Measurements from ENCODE around the gene FAM20C. TPM values are rescaled to one million over a fixed set of nuclear protein-coding genes. Genes with fewer than 3 reads are reported as not detected.

FAM20C gene
- total RNA-seq, 1 donor, result 16.8 TPM

- no peak for TF ChIP-seq CTCF (IDR thresholded peaks at IDR 0.05; ENCODE audit: insufficient read depth, low read depth, low read length)
- DNase-seq (ENCODE audit: low read depth), result no peak
- no peak overlapping the region for H3K4me3 ChIP-seq (ENCODE audit: low read depth, low read length)
Measured at GRCh38 chr7:211033-211714, 18.8 kb downstream of the FAM20C start.

- TF ChIP-seq CTCF (IDR thresholded peaks at IDR 0.05; ENCODE audit: insufficient read depth, low read depth, low read length), result no peak
- no peak overlapping the region for H3K4me3 ChIP-seq (ENCODE audit: low read depth, low read length)
- DNase-seq (ENCODE audit: low read depth), result no peak
Measured at GRCh38 chr7:211715-212058, 19.3 kb downstream of the FAM20C start.

- no peak for DNase-seq (ENCODE audit: low read depth)
Measured at GRCh38 chr7:212754-213153, 20.4 kb downstream of the FAM20C start.

GRCh38 chr7:213324-213993, 21.1 kb downstream of the FAM20C start:
- no peak overlapping the region for H3K4me3 ChIP-seq (ENCODE audit: low read depth, low read length)
- no peak for DNase-seq (ENCODE audit: low read depth)
- TF ChIP-seq CTCF (IDR thresholded peaks at IDR 0.05; ENCODE audit: insufficient read depth, low read depth, low read length), result no peak

More at GRCh38 chr7:212754-213153, 20.4 kb downstream of the FAM20C start:
- no peak for TF ChIP-seq CTCF (IDR thresholded peaks at IDR 0.05; ENCODE audit: insufficient read depth, low read depth, low read length)
- H3K4me3 ChIP-seq (ENCODE audit: low read depth, low read length), result no peak overlapping the region

GRCh38 chr7:214410-215212, 22.2 kb downstream of the FAM20C start:
- peak; percentile 58 for DNase-seq (ENCODE audit: low read depth)
- H3K4me3 ChIP-seq (ENCODE audit: low read depth, low read length), result no peak overlapping the region
- TF ChIP-seq CTCF (IDR thresholded peaks at IDR 0.05; ENCODE audit: insufficient read depth, low read depth, low read length), result no peak

- peak; percentile 16 for DNase-seq (ENCODE audit: low read depth)
- no peak for TF ChIP-seq CTCF (IDR thresholded peaks at IDR 0.05; ENCODE audit: insufficient read depth, low read depth, low read length)
- no peak overlapping the region for H3K4me3 ChIP-seq (ENCODE audit: low read depth, low read length)
Measured at GRCh38 chr7:216360-217300, 24.3 kb downstream of the FAM20C start.
